GM23338 (cell line): ENCODE results near the gene TMEM170B. TPM values are rescaled to one million over a fixed set of nuclear protein-coding genes. Genes with fewer than 3 reads are reported as not detected.

ENCODE experiments used
- ATAC-seq: fragments of 200-7000 bp; cut with Tn5 transposase; 3 replicates; pipeline ENCODE4 v1.9.1; 2020
- DNase-seq: peaks from one replicate; pipeline ENCODE4 v3.0.0-alpha.2; 2015; ENCODE audit warnings: low spot score
- H2AFZ ChIP-seq: fragments of 200-600 bp; sonication (generic); 2 replicates; pipeline ENCODE4 v1.8.0; 2016; ENCODE audit warnings: antibody characterized with exemption, mild to moderate bottlenecking, moderate library complexity
- H3F3A ChIP-seq: fragments of 200-600 bp; sonication (generic); replicated peaks from 2 replicates; pipeline ENCODE4 v1.8.0; 2017; ENCODE audit warnings: antibody characterized with exemption, mixed run types, low read depth
- H3K27ac ChIP-seq: fragments of 200-600 bp; sonication (generic); 2 replicates; pipeline ENCODE4 v1.6.1; 2016; ENCODE audit warnings: low read depth
- H3K27me3 ChIP-seq: fragments of 200-600 bp; sonication (generic); 2 replicates; pipeline ENCODE4 v1.8.0; 2016; ENCODE audit warnings: mild to moderate bottlenecking, mixed run types, moderate library complexity; ENCODE audit not compliant: insufficient read depth
- H3K36me3 ChIP-seq: fragments of 200-600 bp; sonication (generic); 2 replicates; pipeline ENCODE4 v1.8.0; 2016; ENCODE audit warnings: mild to moderate bottlenecking; ENCODE audit not compliant: insufficient read depth
- H3K4me1 ChIP-seq: fragments of 200-600 bp; sonication (generic); 2 replicates; pipeline ENCODE4 v1.8.0; 2016; ENCODE audit warnings: mild to moderate bottlenecking, moderate library complexity; ENCODE audit not compliant: insufficient read depth
- H3K4me2 ChIP-seq: fragments of 200-600 bp; sonication (generic); 2 replicates; pipeline ENCODE4 v1.7.1; 2017; ENCODE audit warnings: mixed run types
- H3K4me3 ChIP-seq: fragments of 200-600 bp; sonication (generic); 2 replicates; pipeline ENCODE4 v1.6.1; 2016; ENCODE audit warnings: mixed run types
- H3K79me2 ChIP-seq: fragments of 200-600 bp; sonication (generic); replicated peaks from 2 replicates; pipeline ENCODE4 v1.8.0; 2017; ENCODE audit warnings: mild to moderate bottlenecking; ENCODE audit not compliant: insufficient read depth
- H3K9me2 ChIP-seq: fragments of 200-600 bp; sonication (generic); 2 replicates; pipeline ENCODE4 v1.8.0; 2017; ENCODE audit not compliant: insufficient read depth
- H4K20me1 ChIP-seq: fragments of 200-600 bp; sonication (generic); replicated peaks from 2 replicates; pipeline ENCODE4 v1.8.0; 2017; ENCODE audit warnings: mild to moderate bottlenecking; ENCODE audit not compliant: insufficient read depth
- H3K27ac Mint-ChIP-seq: 2 replicates; pipeline ENCODE4 v1.8.0; 2020; ENCODE audit warnings: inconsistent platforms, mild to moderate bottlenecking, moderate library complexity, mixed read lengths
- H3K27me3 Mint-ChIP-seq: 3 replicates; pipeline ENCODE4 v1.8.0; 2022; ENCODE audit warnings: low read depth, mild to moderate bottlenecking, moderate library complexity, mixed read lengths, inconsistent platforms; ENCODE audit not compliant: insufficient read depth, poor library complexity
- H3K36me3 Mint-ChIP-seq: 3 replicates; pipeline ENCODE4 v1.8.0; 2021; ENCODE audit warnings: low read depth, mild to moderate bottlenecking, inconsistent platforms, moderate library complexity, mixed read lengths
- H3K4me1 Mint-ChIP-seq: 3 replicates; pipeline ENCODE4 v1.8.0; 2020; ENCODE audit warnings: mild to moderate bottlenecking, inconsistent platforms, mixed read lengths
- H3K4me3 Mint-ChIP-seq: 3 replicates; pipeline ENCODE4 v1.8.0; 2021; ENCODE audit warnings: moderate library complexity, mild to moderate bottlenecking, inconsistent platforms, mixed read lengths
- H3K9me3 Mint-ChIP-seq: 3 replicates; pipeline ENCODE4 v1.8.0; 2020; ENCODE audit warnings: moderate library complexity, mild to moderate bottlenecking, inconsistent platforms, mixed read lengths
- CREB1 ChIP-seq: fragments of 250-450 bp; sonication (Bioruptor Pico); IDR thresholded peaks from 2 replicates; pipeline ENCODE4 v1.5.0; 2020; ENCODE audit warnings: low read depth, mild to moderate bottlenecking, moderate library complexity
- CTCF ChIP-seq, 2 experiments: fragments of 200-600 bp in 1 of 2; sonication (generic) in 1 of 2; conservative IDR thresholded peaks; 2 replicates each; pipeline versions ENCODE4 v1.5.1 to v1.6.1; 2016 to 2017; ENCODE audit warnings: antibody characterized with exemption in 2 of 2, low read depth in 2 of 2, mild to moderate bottlenecking in 2 of 2, moderate library complexity in 1 of 2
- EZH2 ChIP-seq: fragments of 200-600 bp; sonication (generic); IDR thresholded peaks from one replicate; pipeline ENCODE4 v1.8.0; 2017; ENCODE audit warnings: antibody characterized with exemption, mild to moderate bottlenecking, low read depth; ENCODE audit not compliant: unreplicated experiment
- NANOG ChIP-seq: IDR thresholded peaks from 2 replicates; pipeline ENCODE4 v1.6.1; 2016; ENCODE audit warnings: antibody characterized with exemption, borderline replicate concordance
- ZNF114 ChIP-seq: fragments of 250-450 bp; sonication (Bioruptor Pico); IDR thresholded peaks from 2 replicates; pipeline ENCODE4 v1.5.0; 2020; ENCODE audit warnings: mild to moderate bottlenecking, moderate library complexity
- ZNF331 ChIP-seq: fragments of 250-450 bp; sonication (Bioruptor Pico); IDR thresholded peaks from 2 replicates; pipeline ENCODE4 v1.5.0; 2020; ENCODE audit warnings: low read depth, mild to moderate bottlenecking, moderate library complexity
- polyA plus RNA-seq: library from polyadenylated mRNA; unstranded; fragments of >200 nt; fragmentation: Nextera tagmentation; extraction: Ambion mirVana; gene quantifications from 2 replicates; pipeline ENCODE4 v1.2.1, GENCODE V29; 2016
- total RNA-seq: library from RNA; depleted of rRNA; stranded (reverse); fragments of >200 nt; shearing (Covaris generic); gene quantifications from 2 replicates; pipeline ENCODE4 v1.2.3, GENCODE V29; 2014
- TF ChIP-seq, protein P1 (sequence below): IDR thresholded peaks from one replicate; pipeline ENCODE4 v1.6.1; 2018; ENCODE audit warnings: antibody characterized with exemption; ENCODE audit not compliant: unreplicated experiment
- TF ChIP-seq, protein P2 (sequence below): fragments of 250-450 bp; sonication (Bioruptor Pico); IDR thresholded peaks from 2 replicates; pipeline ENCODE4 v1.5.0; 2020; ENCODE audit warnings: mild to moderate bottlenecking, moderate library complexity
- TF ChIP-seq, protein P3 (sequence below): IDR thresholded peaks from 2 replicates; pipeline ENCODE4 v1.6.1; 2016; ENCODE audit warnings: antibody characterized with exemption

The TMEM170B gene
- total and polyA plus RNA-seq, 2 experiments from 2014 or later, result 2.0 to 6.9 TPM

DNA sequence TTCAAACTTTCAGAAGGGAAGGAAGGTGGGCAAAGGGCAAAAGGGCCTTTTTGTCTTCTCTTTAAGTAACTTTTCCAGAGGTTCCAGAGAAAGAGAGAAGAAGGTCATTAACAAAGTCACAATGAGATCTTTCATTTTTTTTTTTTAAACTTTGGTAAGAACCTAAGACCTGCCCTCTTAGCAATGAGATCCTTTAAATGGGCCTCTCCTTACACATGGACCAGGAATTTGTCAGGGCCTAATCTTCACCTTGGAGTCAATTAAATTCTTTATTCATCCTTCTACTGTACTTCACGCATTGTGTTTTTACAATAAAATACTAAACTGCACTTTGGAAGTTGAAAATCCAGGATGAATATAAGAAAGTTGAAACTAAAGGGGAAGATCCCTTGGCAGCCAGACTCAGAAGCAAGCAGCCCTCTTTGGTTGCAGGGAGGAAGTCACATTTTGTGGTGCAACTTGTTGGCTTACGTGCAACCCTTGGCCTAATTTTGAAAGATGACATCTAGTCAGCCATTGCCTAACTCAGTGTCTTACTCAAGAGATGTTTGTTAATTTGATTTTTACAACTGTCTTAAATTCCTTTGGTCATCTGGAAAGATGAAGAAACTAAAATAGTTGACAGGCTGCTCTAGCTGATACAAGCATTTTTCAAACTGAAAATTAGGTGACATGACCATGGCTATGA, 11.9 kb upstream of the TMEM170B start:
- no peak overlapping the region for H2AFZ ChIP-seq
- no peaks in the 10 kb centered on the region for H4K20me1 ChIP-seq
- no peak for ATAC-seq
- Mint-ChIP-seq H3K27ac (no peak overlapping the region), H3K4me1 (no peaks in the 10 kb centered on the region), H3K4me3 (no peak overlapping the region), H3K27me3 (no peaks in the 10 kb centered on the region), H3K36me3 (no peaks in the 10 kb centered on the region), H3K9me3 (no peaks in the 10 kb centered on the region)
- peaks cover 3% of the 10 kb centered on the region; the same call in 1 of the 2 replicates for H3K9me2 ChIP-seq
- H3K4me1 ChIP-seq, result no peaks in the 10 kb centered on the region
- H3K36me3 ChIP-seq, result no peaks in the 10 kb centered on the region
- no peak overlapping the region for H3K27ac ChIP-seq
- no peaks in the 10 kb centered on the region for H3K79me2 ChIP-seq
- H3K27me3 ChIP-seq, result no peaks in the 10 kb centered on the region
- H3K4me2 ChIP-seq, result no peak overlapping the region
- DNase-seq, result no peak
- H3F3A ChIP-seq, result no peaks in the 10 kb centered on the region
- no peak overlapping the region for H3K4me3 ChIP-seq
- no peak for TF ChIP-seq EZH2
- TF ChIP-seq, protein P1, sequence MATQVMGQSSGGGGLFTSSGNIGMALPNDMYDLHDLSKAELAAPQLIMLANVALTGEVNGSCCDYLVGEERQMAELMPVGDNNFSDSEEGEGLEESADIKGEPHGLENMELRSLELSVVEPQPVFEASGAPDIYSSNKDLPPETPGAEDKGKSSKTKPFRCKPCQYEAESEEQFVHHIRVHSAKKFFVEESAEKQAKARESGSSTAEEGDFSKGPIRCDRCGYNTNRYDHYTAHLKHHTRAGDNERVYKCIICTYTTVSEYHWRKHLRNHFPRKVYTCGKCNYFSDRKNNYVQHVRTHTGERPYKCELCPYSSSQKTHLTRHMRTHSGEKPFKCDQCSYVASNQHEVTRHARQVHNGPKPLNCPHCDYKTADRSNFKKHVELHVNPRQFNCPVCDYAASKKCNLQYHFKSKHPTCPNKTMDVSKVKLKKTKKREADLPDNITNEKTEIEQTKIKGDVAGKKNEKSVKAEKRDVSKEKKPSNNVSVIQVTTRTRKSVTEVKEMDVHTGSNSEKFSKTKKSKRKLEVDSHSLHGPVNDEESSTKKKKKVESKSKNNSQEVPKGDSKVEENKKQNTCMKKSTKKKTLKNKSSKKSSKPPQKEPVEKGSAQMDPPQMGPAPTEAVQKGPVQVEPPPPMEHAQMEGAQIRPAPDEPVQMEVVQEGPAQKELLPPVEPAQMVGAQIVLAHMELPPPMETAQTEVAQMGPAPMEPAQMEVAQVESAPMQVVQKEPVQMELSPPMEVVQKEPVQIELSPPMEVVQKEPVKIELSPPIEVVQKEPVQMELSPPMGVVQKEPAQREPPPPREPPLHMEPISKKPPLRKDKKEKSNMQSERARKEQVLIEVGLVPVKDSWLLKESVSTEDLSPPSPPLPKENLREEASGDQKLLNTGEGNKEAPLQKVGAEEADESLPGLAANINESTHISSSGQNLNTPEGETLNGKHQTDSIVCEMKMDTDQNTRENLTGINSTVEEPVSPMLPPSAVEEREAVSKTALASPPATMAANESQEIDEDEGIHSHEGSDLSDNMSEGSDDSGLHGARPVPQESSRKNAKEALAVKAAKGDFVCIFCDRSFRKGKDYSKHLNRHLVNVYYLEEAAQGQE, result no peak

DNA sequence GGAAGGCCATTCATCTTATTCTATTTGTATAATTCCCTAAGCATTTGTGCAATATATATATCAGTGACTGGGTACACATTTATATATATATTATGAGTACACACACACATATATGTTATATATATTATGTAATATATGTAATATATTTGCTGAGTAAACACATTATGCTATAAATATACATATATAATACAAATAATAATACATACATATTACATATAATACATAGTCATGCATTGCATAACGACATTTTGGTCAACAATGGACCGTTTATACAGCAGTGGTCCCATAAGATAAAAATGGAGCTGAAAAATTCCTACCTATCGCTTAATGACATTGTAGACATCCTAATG, 11.4 kb upstream of the TMEM170B start:
- H3K36me3 ChIP-seq, result no peaks in the 10 kb centered on the region
- H3K9me3 Mint-ChIP-seq, result no peaks in the 10 kb centered on the region
- H3K4me2 ChIP-seq, result no peak overlapping the region
- H3K4me1 Mint-ChIP-seq, result no peaks in the 10 kb centered on the region
- H4K20me1 ChIP-seq, result no peaks in the 10 kb centered on the region
- H2AFZ ChIP-seq, result no peak overlapping the region
- no peaks in the 10 kb centered on the region for H3K4me1 ChIP-seq
- ATAC-seq, result no peak
- H3K79me2 ChIP-seq, result no peaks in the 10 kb centered on the region
- DNase-seq, result no peak
- no peak overlapping the region for H3K27ac ChIP-seq
- H3F3A ChIP-seq, result no peaks in the 10 kb centered on the region
- H3K4me3 ChIP-seq, result no peak overlapping the region
- H3K9me2 ChIP-seq, result peaks cover 3% of the 10 kb centered on the region; the same call in 1 of the 2 replicates
- no peaks in the 10 kb centered on the region for H3K36me3 Mint-ChIP-seq
- H3K4me3 Mint-ChIP-seq, result no peak overlapping the region
- no peaks in the 10 kb centered on the region for H3K27me3 ChIP-seq
- H3K27ac Mint-ChIP-seq, result no peak overlapping the region
- H3K27me3 Mint-ChIP-seq, result no peaks in the 10 kb centered on the region
- TF ChIP-seq CREB1 (CRISPR knock-in tag), result no peak
- TF ChIP-seq, protein P2, sequence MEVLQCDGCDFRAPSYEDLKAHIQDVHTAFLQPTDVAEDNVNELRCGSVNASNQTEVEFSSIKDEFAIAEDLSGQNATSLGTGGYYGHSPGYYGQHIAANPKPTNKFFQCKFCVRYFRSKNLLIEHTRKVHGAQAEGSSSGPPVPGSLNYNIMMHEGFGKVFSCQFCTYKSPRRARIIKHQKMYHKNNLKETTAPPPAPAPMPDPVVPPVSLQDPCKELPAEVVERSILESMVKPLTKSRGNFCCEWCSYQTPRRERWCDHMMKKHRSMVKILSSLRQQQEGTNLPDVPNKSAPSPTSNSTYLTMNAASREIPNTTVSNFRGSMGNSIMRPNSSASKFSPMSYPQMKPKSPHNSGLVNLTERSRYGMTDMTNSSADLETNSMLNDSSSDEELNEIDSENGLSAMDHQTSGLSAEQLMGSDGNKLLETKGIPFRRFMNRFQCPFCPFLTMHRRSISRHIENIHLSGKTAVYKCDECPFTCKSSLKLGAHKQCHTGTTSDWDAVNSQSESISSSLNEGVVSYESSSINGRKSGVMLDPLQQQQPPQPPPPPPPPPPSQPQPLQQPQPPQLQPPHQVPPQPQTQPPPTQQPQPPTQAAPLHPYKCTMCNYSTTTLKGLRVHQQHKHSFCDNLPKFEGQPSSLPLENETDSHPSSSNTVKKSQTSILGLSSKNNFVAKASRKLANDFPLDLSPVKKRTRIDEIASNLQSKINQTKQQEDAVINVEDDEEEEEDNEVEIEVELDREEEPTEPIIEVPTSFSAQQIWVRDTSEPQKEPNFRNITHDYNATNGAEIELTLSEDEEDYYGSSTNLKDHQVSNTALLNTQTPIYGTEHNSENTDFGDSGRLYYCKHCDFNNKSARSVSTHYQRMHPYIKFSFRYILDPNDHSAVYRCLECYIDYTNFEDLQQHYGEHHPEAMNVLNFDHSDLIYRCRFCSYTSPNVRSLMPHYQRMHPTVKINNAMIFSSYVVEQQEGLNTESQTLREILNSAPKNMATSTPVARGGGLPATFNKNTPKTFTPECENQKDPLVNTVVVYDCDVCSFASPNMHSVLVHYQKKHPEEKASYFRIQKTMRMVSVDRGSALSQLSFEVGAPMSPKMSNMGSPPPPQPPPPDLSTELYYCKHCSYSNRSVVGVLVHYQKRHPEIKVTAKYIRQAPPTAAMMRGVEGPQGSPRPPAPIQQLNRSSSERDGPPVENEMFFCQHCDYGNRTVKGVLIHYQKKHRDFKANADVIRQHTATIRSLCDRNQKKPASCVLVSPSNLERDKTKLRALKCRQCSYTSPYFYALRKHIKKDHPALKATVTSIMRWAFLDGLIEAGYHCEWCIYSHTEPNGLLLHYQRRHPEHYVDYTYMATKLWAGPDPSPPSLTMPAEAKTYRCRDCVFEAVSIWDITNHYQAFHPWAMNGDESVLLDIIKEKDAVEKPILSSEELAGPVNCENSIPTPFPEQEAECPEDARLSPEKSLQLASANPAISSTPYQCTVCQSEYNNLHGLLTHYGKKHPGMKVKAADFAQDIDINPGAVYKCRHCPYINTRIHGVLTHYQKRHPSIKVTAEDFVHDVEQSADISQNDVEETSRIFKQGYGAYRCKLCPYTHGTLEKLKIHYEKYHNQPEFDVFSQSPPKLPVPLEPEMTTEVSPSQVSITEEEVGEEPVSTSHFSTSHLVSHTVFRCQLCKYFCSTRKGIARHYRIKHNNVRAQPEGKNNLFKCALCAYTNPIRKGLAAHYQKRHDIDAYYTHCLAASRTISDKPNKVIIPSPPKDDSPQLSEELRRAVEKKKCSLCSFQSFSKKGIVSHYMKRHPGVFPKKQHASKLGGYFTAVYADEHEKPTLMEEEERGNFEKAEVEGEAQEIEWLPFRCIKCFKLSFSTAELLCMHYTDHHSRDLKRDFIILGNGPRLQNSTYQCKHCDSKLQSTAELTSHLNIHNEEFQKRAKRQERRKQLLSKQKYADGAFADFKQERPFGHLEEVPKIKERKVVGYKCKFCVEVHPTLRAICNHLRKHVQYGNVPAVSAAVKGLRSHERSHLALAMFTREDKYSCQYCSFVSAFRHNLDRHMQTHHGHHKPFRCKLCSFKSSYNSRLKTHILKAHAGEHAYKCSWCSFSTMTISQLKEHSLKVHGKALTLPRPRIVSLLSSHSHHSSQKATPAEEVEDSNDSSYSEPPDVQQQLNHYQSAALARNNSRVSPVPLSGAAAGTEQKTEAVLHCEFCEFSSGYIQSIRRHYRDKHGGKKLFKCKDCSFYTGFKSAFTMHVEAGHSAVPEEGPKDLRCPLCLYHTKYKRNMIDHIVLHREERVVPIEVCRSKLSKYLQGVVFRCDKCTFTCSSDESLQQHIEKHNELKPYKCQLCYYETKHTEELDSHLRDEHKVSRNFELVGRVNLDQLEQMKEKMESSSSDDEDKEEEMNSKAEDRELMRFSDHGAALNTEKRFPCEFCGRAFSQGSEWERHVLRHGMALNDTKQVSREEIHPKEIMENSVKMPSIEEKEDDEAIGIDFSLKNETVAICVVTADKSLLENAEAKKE (CRISPR knock-in tag), result no peak
- TF ChIP-seq CTCF (conservative IDR thresholded peaks at IDR 0.05; ENCODE audit: low read depth in 2 of 2), result no peak
- TF ChIP-seq ZNF114 (CRISPR knock-in tag), result no peak
- TF ChIP-seq NANOG, result no peak
- no peak for TF ChIP-seq EZH2
- no peak for TF ChIP-seq ZNF331 (CRISPR knock-in tag)
- TF ChIP-seq, protein P3, sequence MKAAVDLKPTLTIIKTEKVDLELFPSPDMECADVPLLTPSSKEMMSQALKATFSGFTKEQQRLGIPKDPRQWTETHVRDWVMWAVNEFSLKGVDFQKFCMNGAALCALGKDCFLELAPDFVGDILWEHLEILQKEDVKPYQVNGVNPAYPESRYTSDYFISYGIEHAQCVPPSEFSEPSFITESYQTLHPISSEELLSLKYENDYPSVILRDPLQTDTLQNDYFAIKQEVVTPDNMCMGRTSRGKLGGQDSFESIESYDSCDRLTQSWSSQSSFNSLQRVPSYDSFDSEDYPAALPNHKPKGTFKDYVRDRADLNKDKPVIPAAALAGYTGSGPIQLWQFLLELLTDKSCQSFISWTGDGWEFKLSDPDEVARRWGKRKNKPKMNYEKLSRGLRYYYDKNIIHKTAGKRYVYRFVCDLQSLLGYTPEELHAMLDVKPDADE, result no peak
